Activated naive CD4-positive, alpha-beta T cell treated with anti-CD3 and anti-CD28 coated beads, Interleukin-2, amount 10 ng/mL, durations not matched to agents 7 days and 5 days (primary cell): Measurements from ENCODE around the gene PKD1.
"Not testable (repeated sequence)": the region's sequence is repeated elsewhere in the genome, so short reads cannot be mapped to it uniquely, and the experiment has no call there.

ENCODE experiments used
- CTCF ChIA-PET: fragments of 350-600 bp; sonication (Branson Sonifier 250); formaldehyde crosslinking; loops from one replicate; lab custom pipeline; 2021; ENCODE audit warnings: antibody characterized with exemption; lab: Charles Lee
- DNase-seq: peaks from one replicate; pipeline ENCODE4 v3.0.0-alpha.2; 2020
- H3K27ac Mint-ChIP-seq: one replicate; pipeline ENCODE4 v1.8.0; 2021; ENCODE audit warnings: mild to moderate bottlenecking, moderate library complexity, mixed read lengths
- H3K27me3 Mint-ChIP-seq: one replicate; pipeline ENCODE4 v1.8.0; 2021; ENCODE audit warnings: mild to moderate bottlenecking, mixed read lengths
- H3K36me3 Mint-ChIP-seq: one replicate; pipeline ENCODE4 v1.8.0; 2021; ENCODE audit warnings: mixed read lengths
- H3K4me1 Mint-ChIP-seq: one replicate; pipeline ENCODE4 v1.8.0; 2021; ENCODE audit warnings: mixed read lengths
- H3K4me3 Mint-ChIP-seq: one replicate; pipeline ENCODE4 v1.8.0; 2021; ENCODE audit warnings: mild to moderate bottlenecking, moderate library complexity, mixed read lengths
- H3K9me3 Mint-ChIP-seq: one replicate; pipeline ENCODE4 v1.8.0; 2021; ENCODE audit warnings: mixed read lengths

Gene PKD1

DNA sequence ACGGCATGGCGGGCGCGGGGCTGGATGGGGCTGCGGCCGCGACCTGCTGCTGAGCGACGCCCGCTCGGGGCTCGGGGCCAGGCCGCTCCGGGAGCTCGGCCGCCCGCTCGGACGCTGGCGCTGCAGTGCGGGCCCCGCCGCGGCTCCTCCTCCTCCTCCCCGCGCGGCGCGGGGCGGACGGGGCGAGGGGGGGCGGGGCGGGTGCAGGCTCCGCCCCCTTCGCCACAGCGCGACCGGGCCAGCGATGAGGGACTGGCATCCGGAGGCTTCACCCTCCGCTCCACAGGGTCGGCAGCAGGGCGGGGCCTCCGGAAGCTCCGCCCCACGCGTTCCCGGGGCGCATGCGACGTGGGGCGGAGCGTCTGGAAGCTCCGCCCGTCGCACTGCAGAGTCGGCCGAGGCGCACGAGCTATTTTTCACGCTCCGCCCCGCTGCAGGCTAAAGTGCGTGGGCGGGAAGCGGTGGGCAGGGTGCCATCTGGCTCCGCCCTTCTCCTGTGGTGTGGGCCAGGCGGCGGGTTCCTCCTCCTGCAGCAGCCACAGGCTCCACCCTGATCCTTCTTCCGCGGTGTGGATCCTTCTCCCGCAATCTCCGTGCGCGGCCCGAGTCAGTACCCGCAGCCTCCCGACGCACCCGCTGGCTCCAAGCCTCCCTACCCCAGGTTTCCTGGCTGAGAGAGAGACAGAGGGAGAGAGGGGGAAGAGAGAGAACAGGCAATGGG is at the start of gene PKD1:
Gene PKD1, minus strand, starts transcription at position 129 of the 721 bp plus-strand sequence. CDS start 209 bp downstream, outside the sequence.
- DNase-seq: peak; percentile 97
- Mint-ChIP-seq H3K4me3 (peak within 1 kb of the TSS; percentile 86), H3K4me1 (peaks cover 25% of the 10 kb centered on the region), H3K27ac (peak within 1 kb of the TSS; percentile 93), H3K27me3 (peaks cover 38% of the 10 kb centered on the region)
- H3K36me3 Mint-ChIP-seq, H3K9me3 Mint-ChIP-seq: not testable (repeated sequence)
- CTCF ChIA-PET: interaction anchor here (0.8 to 1.6 kb wide), 2 partner anchors 17 to 113 kb away, joined by 4 to 7 read pairs; no protein-coding TSS in a partner anchor

GRCh38 chr16:2184962-2185361 is 49.3 kb upstream of the PKD1 start:
- Mint-ChIP-seq H3K4me3 (no peak overlapping the region), H3K36me3 (no peaks in the 10 kb centered on the region), H3K9me3 (no peaks in the 10 kb centered on the region), H3K4me1 (no peaks in the 10 kb centered on the region), H3K27ac (no peak overlapping the region), H3K27me3 (no peaks in the 10 kb centered on the region)
- CTCF ChIA-PET: no interaction called here
- DNase-seq: no peak

DNA sequence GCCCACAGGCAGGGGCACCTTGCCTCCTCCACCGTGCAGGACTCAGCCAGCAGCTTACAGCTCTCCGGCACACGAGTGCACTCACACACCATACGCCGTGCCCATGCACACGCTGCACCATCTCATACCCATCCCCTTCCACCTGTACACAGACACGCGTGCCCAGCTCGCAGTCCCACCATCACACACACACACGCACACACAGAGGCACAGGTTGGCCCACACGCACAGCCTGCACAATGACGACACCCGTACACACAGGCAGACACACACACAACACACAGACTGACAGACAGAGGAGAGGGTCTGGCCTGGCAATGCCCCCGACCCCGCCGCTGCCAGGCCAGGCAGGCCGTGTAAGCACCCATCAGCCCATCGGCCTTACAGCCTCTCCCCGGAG is 48.6 kb upstream of the PKD1 start:
- Mint-ChIP-seq H3K27ac (peak overlapping the region; percentile 47), H3K36me3 (no peaks in the 10 kb centered on the region), H3K4me3 (no peak overlapping the region), H3K27me3 (no peaks in the 10 kb centered on the region), H3K4me1 (no peaks in the 10 kb centered on the region), H3K9me3 (no peaks in the 10 kb centered on the region)
- CTCF ChIA-PET: no interaction called here
- DNase-seq: no peak

GRCh38 chr16:2183671-2184070 is 48.0 kb upstream of the PKD1 start:
- no peak overlapping the region for H3K27ac Mint-ChIP-seq
- H3K4me3 Mint-ChIP-seq: no peak overlapping the region
- H3K9me3 Mint-ChIP-seq: no peaks in the 10 kb centered on the region
- CTCF ChIA-PET: no interaction called here
- no peaks in the 10 kb centered on the region for H3K4me1 Mint-ChIP-seq
- H3K36me3 Mint-ChIP-seq: no peaks in the 10 kb centered on the region
- H3K27me3 Mint-ChIP-seq: no peaks in the 10 kb centered on the region
- DNase-seq: no peak

- H3K9me3 Mint-ChIP-seq: no peaks in the 10 kb centered on the region
- no peak for DNase-seq
- no peak overlapping the region for H3K4me3 Mint-ChIP-seq
- no peaks in the 10 kb centered on the region for H3K4me1 Mint-ChIP-seq
- H3K27ac Mint-ChIP-seq: no peak overlapping the region
- CTCF ChIA-PET: no interaction called here
- H3K36me3 Mint-ChIP-seq: peaks cover 3% of the 10 kb centered on the region
- no peaks in the 10 kb centered on the region for H3K27me3 Mint-ChIP-seq
These were observed 46.3 kb upstream of the PKD1 start for GRCh38 chr16:2181952-2182351.

- CTCF ChIA-PET: no interaction called here
- H3K27me3 Mint-ChIP-seq: no peaks in the 10 kb centered on the region
- no peaks in the 10 kb centered on the region for H3K4me1 Mint-ChIP-seq
- peaks cover 3% of the 10 kb centered on the region for H3K36me3 Mint-ChIP-seq
- no peaks in the 10 kb centered on the region for H3K9me3 Mint-ChIP-seq
- DNase-seq: no peak
- no peak overlapping the region for H3K4me3 Mint-ChIP-seq
- H3K27ac Mint-ChIP-seq: no peak overlapping the region
These were observed 45.5 kb upstream of the PKD1 start for GRCh38 chr16:2180962-2181923.

DNA sequence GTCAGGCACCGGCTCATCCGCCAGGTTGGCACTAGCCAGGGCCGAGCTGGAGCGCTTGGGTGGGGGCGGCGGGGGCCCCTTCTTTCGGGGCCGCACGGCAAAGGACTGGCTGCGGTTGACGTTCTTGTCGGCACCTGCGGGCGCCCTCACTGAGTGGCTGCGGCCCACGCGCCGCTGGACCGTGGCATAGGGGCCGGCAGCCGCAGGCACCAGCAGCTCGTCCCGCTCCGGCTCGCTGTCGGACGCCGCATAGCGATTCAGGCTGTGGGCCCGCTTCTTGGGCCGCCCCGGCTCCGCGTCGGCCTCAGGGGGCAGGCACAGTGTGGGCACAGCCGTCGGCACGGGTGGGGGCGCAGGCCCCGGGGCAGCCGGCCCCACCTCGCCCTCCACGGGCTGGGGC is 44.8 kb upstream of the PKD1 start:
- CTCF ChIA-PET: no interaction called here
- DNase-seq: no peak
- peaks cover 8% of the 10 kb centered on the region for H3K36me3 Mint-ChIP-seq
- H3K27me3 Mint-ChIP-seq: no peaks in the 10 kb centered on the region
- no peaks in the 10 kb centered on the region for H3K9me3 Mint-ChIP-seq
- H3K4me3 Mint-ChIP-seq: no peak overlapping the region
- no peak overlapping the region for H3K27ac Mint-ChIP-seq
- no peaks in the 10 kb centered on the region for H3K4me1 Mint-ChIP-seq

GRCh38 chr16:2179576-2179975 is 43.9 kb upstream of the PKD1 start:
- CTCF ChIA-PET: no interaction called here
- no peak for DNase-seq
- no peaks in the 10 kb centered on the region for H3K27me3 Mint-ChIP-seq
- H3K4me3 Mint-ChIP-seq: no peak overlapping the region
- H3K9me3 Mint-ChIP-seq: no peaks in the 10 kb centered on the region
- H3K27ac Mint-ChIP-seq: no peak overlapping the region
- H3K36me3 Mint-ChIP-seq: peaks cover 8% of the 10 kb centered on the region
- no peaks in the 10 kb centered on the region for H3K4me1 Mint-ChIP-seq

DNA sequence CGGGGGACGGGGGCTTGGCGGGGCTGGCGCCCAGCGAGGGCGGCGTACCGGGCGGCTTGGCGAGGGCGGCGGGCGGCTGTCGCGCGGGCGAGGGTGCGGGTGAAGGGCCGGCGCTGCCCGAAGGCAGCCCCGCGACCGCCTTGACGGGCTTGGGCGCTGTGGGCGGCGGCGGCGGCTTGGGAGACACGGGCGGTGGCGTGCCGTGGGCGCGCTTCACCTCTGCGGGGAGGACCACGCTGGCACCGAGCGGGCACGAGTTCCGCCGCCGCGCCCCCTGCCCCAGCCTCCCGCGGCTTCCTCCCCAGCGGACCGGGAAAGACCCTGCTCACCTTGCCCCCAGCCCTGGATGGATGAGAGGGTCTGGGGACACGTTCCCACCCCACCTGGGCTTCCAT is 43.4 kb upstream of the PKD1 start:
- no peaks in the 10 kb centered on the region for H3K4me1 Mint-ChIP-seq
- no peaks in the 10 kb centered on the region for H3K27me3 Mint-ChIP-seq
- no peaks in the 10 kb centered on the region for H3K9me3 Mint-ChIP-seq
- no peak for DNase-seq
- CTCF ChIA-PET: no interaction called here
- H3K4me3 Mint-ChIP-seq: no peak overlapping the region
- peaks cover 10% of the 10 kb centered on the region for H3K36me3 Mint-ChIP-seq
- H3K27ac Mint-ChIP-seq: no peak overlapping the region

GRCh38 chr16:2178321-2179106 is 42.8 kb upstream of the PKD1 start:
- Mint-ChIP-seq H3K4me1 (no peaks in the 10 kb centered on the region), H3K27ac (no peak overlapping the region), H3K27me3 (no peaks in the 10 kb centered on the region), H3K36me3 (peaks cover 13% of the 10 kb centered on the region), H3K9me3 (no peaks in the 10 kb centered on the region), H3K4me3 (no peak overlapping the region)
- CTCF ChIA-PET: no interaction called here
- peak; percentile 44 for DNase-seq

DNA sequence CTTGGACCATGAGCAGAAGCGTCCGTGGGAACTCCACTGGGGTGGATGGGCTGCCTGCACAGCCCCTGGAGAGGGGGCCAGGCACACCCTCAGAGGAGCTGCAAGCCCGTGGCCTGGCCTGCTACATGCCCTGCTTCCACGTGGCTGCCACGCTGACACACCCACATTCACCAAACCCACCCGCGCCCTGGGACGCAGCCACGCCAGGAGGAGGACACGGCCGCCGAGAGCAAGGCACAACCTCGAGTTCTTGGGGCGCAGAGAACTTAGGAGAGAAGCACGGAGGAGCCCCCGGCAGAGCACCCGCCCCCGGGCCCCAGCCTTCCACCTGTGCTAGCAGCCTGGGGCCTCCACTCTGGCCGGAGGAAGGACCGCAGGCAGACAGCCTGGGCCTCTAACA is 41.9 kb upstream of the PKD1 start:
- Mint-ChIP-seq H3K27me3 (no peaks in the 10 kb centered on the region), H3K4me3 (no peak overlapping the region), H3K9me3 (no peaks in the 10 kb centered on the region), H3K36me3 (peaks cover 15% of the 10 kb centered on the region), H3K27ac (no peak overlapping the region), H3K4me1 (no peaks in the 10 kb centered on the region)
- CTCF ChIA-PET: interaction anchor here (0.7 kb wide), 1 partner anchor 8 kb away, joined by 3 read pairs; no protein-coding TSS in a partner anchor
- DNase-seq: no peak

DNA sequence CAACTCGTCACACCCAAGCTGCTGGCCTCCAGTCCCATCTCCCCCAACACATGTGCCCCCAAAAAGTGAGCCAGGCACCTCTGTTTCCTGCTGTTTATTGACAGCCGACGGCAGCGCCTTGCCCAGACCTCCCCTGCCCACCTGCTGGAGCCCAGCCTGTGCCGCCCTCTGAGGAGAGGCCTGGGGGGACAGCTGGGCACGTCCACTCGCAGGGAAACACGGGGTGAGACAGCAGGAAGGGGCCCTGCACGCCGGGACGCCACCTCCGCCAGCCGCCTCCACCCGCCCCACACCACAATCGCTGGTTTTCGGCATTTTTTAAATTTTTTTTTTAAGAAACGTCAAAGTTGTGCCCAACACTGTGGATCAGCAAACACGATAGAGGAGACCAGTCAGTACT is 41.4 kb upstream of the PKD1 start:
- Mint-ChIP-seq H3K27ac (no peak overlapping the region), H3K9me3 (no peaks in the 10 kb centered on the region), H3K36me3 (peaks cover 15% of the 10 kb centered on the region), H3K27me3 (no peaks in the 10 kb centered on the region), H3K4me1 (no peaks in the 10 kb centered on the region), H3K4me3 (no peak overlapping the region)
- no peak for DNase-seq
- CTCF ChIA-PET: interaction anchor here (0.7 kb wide), 1 partner anchor 7 kb away, joined by 3 read pairs; no protein-coding TSS in a partner anchor

GRCh38 chr16:2176047-2176446 is 40.3 kb upstream of the PKD1 start:
- Mint-ChIP-seq H3K27me3 (no peaks in the 10 kb centered on the region), H3K4me3 (no peak overlapping the region), H3K36me3 (peaks cover 19% of the 10 kb centered on the region), H3K4me1 (no peaks in the 10 kb centered on the region), H3K9me3 (no peaks in the 10 kb centered on the region), H3K27ac (no peak overlapping the region)
- DNase-seq: no peak
- CTCF ChIA-PET: no interaction called here

- peaks cover 19% of the 10 kb centered on the region for H3K36me3 Mint-ChIP-seq
These were observed 39.8 kb upstream of the PKD1 start for GRCh38 chr16:2175454-2175853.

More at GRCh38 chr16:2175454-2175853, 39.8 kb upstream of the PKD1 start:
- H3K27ac Mint-ChIP-seq: no peak overlapping the region
- H3K4me1 Mint-ChIP-seq: no peaks in the 10 kb centered on the region
- no peaks in the 10 kb centered on the region for H3K27me3 Mint-ChIP-seq
- DNase-seq: no peak
- no peaks in the 10 kb centered on the region for H3K9me3 Mint-ChIP-seq
- CTCF ChIA-PET: no interaction called here
- no peak overlapping the region for H3K4me3 Mint-ChIP-seq
